HepG2 (cell line): ENCODE measurements around the gene SLC25A23. TPM values are rescaled to one million over a fixed set of nuclear protein-coding genes. Genes with fewer than 3 reads are reported as not detected.

ENCODE experiments used
- ATAC-seq: fragments of 200-7000 bp; cut with Tn5 transposase; 3 replicates; pipeline ENCODE4 v1.9.1; 2020; ENCODE audit warnings: mild to moderate bottlenecking, moderate library complexity
- BruUV-seq: library from RNA; stranded (reverse); fragments of 400-500 nt; replicated peaks from 2 replicates; lab custom pipeline; 2021; lab: Mats Ljungman, UMichigan
- CTCF ChIA-PET: fragments of 300-600 bp; formaldehyde crosslinking; extraction: SDS; loops from one replicate; lab custom pipeline; 2021; ENCODE audit warnings: low total read pairs, inconsistent platforms, low intra/inter-chr PET ratio; lab: Yijun Ruan, JAX
- POLR2A ChIA-PET: fragments of 350-600 bp; sonication (Branson Sonifier 250); formaldehyde crosslinking; loops from one replicate; lab custom pipeline; 2020; ENCODE audit warnings: antibody characterized with exemption, inconsistent platforms; lab: Yijun Ruan, JAX
- DNase-seq: peaks from one replicate; pipeline ENCODE4 v3.0.0-alpha.2; 2015; ENCODE audit warnings: low spot score
- FAIRE-seq: peaks from 3 replicates; lab custom pipeline; 2011; peaks lifted over from hg19 to GRCh38; lab: Jason Lieb, UNC
- H2AFZ ChIP-seq: one replicate; pipeline ENCODE4 v1.6.1; 2011; ENCODE audit warnings: low read length, inconsistent platforms
- H3K27ac ChIP-seq: fragments of 300-600 bp; 3 replicates; pipeline ENCODE4 v1.8.0; 2011; ENCODE audit warnings: mixed run types, mild to moderate bottlenecking, mixed read lengths, low read length, inconsistent platforms; ENCODE audit not compliant: insufficient read depth; ENCODE audit errors: extremely low read length
- H3K27me3 ChIP-seq, 2 experiments: fragments of 200-600 bp in 1 of 2; 2 replicates in 1 of 2; 3 replicates in 1 of 2; pipeline versions ENCODE4 v1.6.0 to v1.8.0; 2011; ENCODE audit warnings: low read length in 2 of 2, mild to moderate bottlenecking in 2 of 2, moderate library complexity in 2 of 2, inconsistent platforms in 1 of 2; ENCODE audit not compliant: insufficient read depth in 2 of 2, control insufficient read depth in 1 of 2
- H3K36me3 ChIP-seq, 2 experiments: fragments of 200-600 bp in 1 of 2; replicated peaks in 1 of 2; 2 replicates in 1 of 2; 3 replicates in 1 of 2; pipeline versions ENCODE4 v1.5.1 to v1.8.0; 2011; ENCODE audit warnings: low read length in 2 of 2, inconsistent platforms in 1 of 2; ENCODE audit not compliant: insufficient read depth in 2 of 2, control insufficient read depth in 1 of 2
- H3K4me1 ChIP-seq: 2 replicates; pipeline ENCODE4 v1.5.1; 2012; ENCODE audit warnings: low read length, inconsistent platforms; ENCODE audit not compliant: insufficient read depth
- H3K4me2 ChIP-seq: 2 replicates; pipeline ENCODE4 v1.6.0; 2011; ENCODE audit warnings: low read depth, low read length, inconsistent platforms
- H3K4me3 ChIP-seq, 3 experiments: fragments of 200-600 bp in 1 of 3; sonication (generic), shearing (Covaris generic) in 1 of 3; replicated peaks in 1 of 3; 2 replicates each; pipeline ENCODE4 v1.5.1; 2011 to 2016; ENCODE audit warnings: low read length in 3 of 3, inconsistent platforms in 2 of 3, low read depth in 2 of 3, mild to moderate bottlenecking in 2 of 3, control low read depth in 1 of 3, mixed read lengths in 1 of 3; ENCODE audit not compliant: insufficient read depth in 1 of 3
- H3K79me2 ChIP-seq: one replicate; pipeline ENCODE4 v1.6.1; 2011; ENCODE audit warnings: low read length, inconsistent platforms; ENCODE audit not compliant: insufficient read depth
- H3K9ac ChIP-seq: 2 replicates; pipeline ENCODE4 v1.6.0; 2011; ENCODE audit warnings: mild to moderate bottlenecking, low read depth, low read length, inconsistent platforms; ENCODE audit not compliant: insufficient read depth
- H3K9me3 ChIP-seq: 2 replicates; pipeline ENCODE4 v1.5.1; 2012; ENCODE audit warnings: mild to moderate bottlenecking, low read length
- H4K20me1 ChIP-seq: 2 replicates; pipeline ENCODE4 v1.6.0; 2011; ENCODE audit warnings: inconsistent platforms, mild to moderate bottlenecking, low read length, moderate library complexity; ENCODE audit not compliant: insufficient read depth
- FOXK2 ChIP-seq: fragments of 450-650 bp; IDR thresholded peaks from 2 replicates; pipeline ENCODE4 v1.6.1; 2016
- HES4 ChIP-seq: sonication (generic); formaldehyde crosslinking; IDR thresholded peaks from 2 replicates; pipeline ENCODE4 v1.9.0; 2021; ENCODE audit warnings: mild to moderate bottlenecking, missing genetic modification reagents, borderline replicate concordance
- HOXA3 ChIP-seq: sonication (generic); formaldehyde crosslinking; IDR thresholded peaks from 2 replicates; pipeline ENCODE4 v1.5.0; 2020; ENCODE audit warnings: missing genetic modification reagents
- JUNB ChIP-seq: sonication (generic); formaldehyde crosslinking; IDR thresholded peaks from 2 replicates; pipeline ENCODE4 v1.8.0; 2022; ENCODE audit warnings: missing genetic modification reagents, mild to moderate bottlenecking, borderline replicate concordance
- MIER3 ChIP-seq: IDR thresholded peaks from 2 replicates; pipeline ENCODE4 v1.6.1; 2016; ENCODE audit warnings: missing compliant biosample characterization, borderline replicate concordance
- NAIF1 ChIP-seq: sonication (generic); formaldehyde crosslinking; IDR thresholded peaks from 2 replicates; pipeline ENCODE4 v1.5.0; 2020; ENCODE audit warnings: mild to moderate bottlenecking, missing genetic modification reagents, borderline replicate concordance
- NFRKB ChIP-seq: fragments of 450-650 bp; IDR thresholded peaks from 2 replicates; pipeline ENCODE4 v1.6.1; 2017
- PRDM15 ChIP-seq: sonication (generic); formaldehyde crosslinking; IDR thresholded peaks from 2 replicates; pipeline ENCODE4 v1.4.0; 2020; ENCODE audit warnings: missing genetic modification reagents
- SIN3B ChIP-seq: fragments of 150-350 bp; IDR thresholded peaks from 2 replicates; pipeline ENCODE4 v1.6.1; 2014; ENCODE audit warnings: low read length
- ZNF264 ChIP-seq: sonication (generic); formaldehyde crosslinking; IDR thresholded peaks from 2 replicates; pipeline ENCODE4 v1.4.0; 2020; ENCODE audit warnings: missing genetic modification reagents
- ZNF430 ChIP-seq: sonication (generic); formaldehyde crosslinking; IDR thresholded peaks from 2 replicates; pipeline ENCODE4 v1.9.0; 2021; ENCODE audit warnings: mild to moderate bottlenecking, missing genetic modification reagents
- ZNF782 ChIP-seq: sonication (generic); formaldehyde crosslinking; IDR thresholded peaks from 2 replicates; pipeline ENCODE4 v1.4.0; 2020; ENCODE audit warnings: missing genetic modification reagents, mild to moderate bottlenecking, borderline replicate concordance
- ZNF878 ChIP-seq: sonication (generic); formaldehyde crosslinking; IDR thresholded peaks from 2 replicates; pipeline ENCODE4 v1.8.1; 2023; ENCODE audit warnings: mild to moderate bottlenecking, missing genetic modification reagents, moderate library complexity
- ZSCAN12 ChIP-seq: sonication (generic); formaldehyde crosslinking; IDR thresholded peaks from 2 replicates; pipeline ENCODE4 v1.9.0; 2021; ENCODE audit warnings: mild to moderate bottlenecking, missing genetic modification reagents
- ZSCAN20 ChIP-seq: sonication (generic); formaldehyde crosslinking; IDR thresholded peaks from 2 replicates; pipeline ENCODE4 v1.4.0; 2020; ENCODE audit warnings: missing genetic modification reagents, mild to moderate bottlenecking, borderline replicate concordance
- ZSCAN21 ChIP-seq: sonication (generic); formaldehyde crosslinking; IDR thresholded peaks from 2 replicates; pipeline ENCODE4 v1.8.0; 2022; ENCODE audit warnings: mild to moderate bottlenecking, missing genetic modification reagents, moderate library complexity, borderline replicate concordance
- ZXDC ChIP-seq: sonication (generic); formaldehyde crosslinking; IDR thresholded peaks from 2 replicates; pipeline ENCODE4 v1.5.0; 2020; ENCODE audit warnings: mild to moderate bottlenecking, missing genetic modification reagents
- WGBS: methylation state at CpG from one replicate; pipeline ENCODE4 v1.1.6; 2017; ENCODE audit warnings: low lambda C conversion rate; 5-methylcytosine and 5-hydroxymethylcytosine counted together
- in situ Hi-C: cut with HindIII; loops from 2 replicates; pipeline ENCODE4 v1.10.0; 2017; ENCODE audit warnings: low pct_unique_long_range_greater_than_20kb; ENCODE audit not compliant: extremely low pct_ligation_motif_present
- intact Hi-C: fragments of 100-400 bp; cut with micrococcal nuclease; formaldehyde crosslinking; loops from one replicate; pipeline ENCODE4 v1.10.0; 2022; ENCODE audit not compliant: unreplicated experiment
- polyA plus RNA-seq, 8 experiments: library from polyadenylated mRNA; depleted of rRNA in 3 of 8; stranded (reverse) in 7 of 8; unstranded in 1 of 8; fragments of >200 nt; fragmentation: Illumina TruSeq in 4 of 8; extraction: Trizol in 4 of 8; gene quantifications; 2 replicates each; pipeline versions ENCODE4 v1.2.1 to v1.2.3, GENCODE V29; 2011 to 2016; ENCODE audit warnings: low read depth in 4 of 8, missing spikeins in 1 of 8, mixed read lengths in 1 of 8; ENCODE audit not compliant: insufficient read depth in 1 of 8
- total RNA-seq, 5 experiments: library from RNA; depleted of rRNA; stranded (reverse); fragments of >200 nt; fragmentation: Illumina TruSeq; extraction: Trizol; gene quantifications; 2 replicates each; pipeline ENCODE4 v1.2.3, GENCODE V29; 2016; ENCODE audit warnings: low read depth in 1 of 5

The SLC25A23 gene
- total and polyA plus RNA-seq, 2 of the 13 experiments (the other 11 are each of a cell fraction or from before 2014, with no cell fraction given) = 12.4 to 15.2 TPM

GRCh38 chr19:6471076-6471475, 11.5 kb upstream of the SLC25A23 start:
- no peak overlapping the region for H3K27ac ChIP-seq
- no peak overlapping the region for H3K4me2 ChIP-seq
- BruUV-seq = no TSS peak
- H3K4me3 ChIP-seq = no peak overlapping the region
- H4K20me1 ChIP-seq = no peaks in the 10 kb centered on the region
- POLR2A ChIA-PET = no interaction called here
- peaks cover 12% of the 10 kb centered on the region; the same call in 1 of the 2 replicates for H3K4me1 ChIP-seq
- CTCF ChIA-PET = no interaction called here
- no peak for FAIRE-seq
- no peaks in the 10 kb centered on the region for H3K9me3 ChIP-seq
- no peaks in the 10 kb centered on the region for H3K27me3 ChIP-seq
- H3K36me3 ChIP-seq = no peaks in the 10 kb centered on the region; a peak in 1 of 5 replicates
- intact Hi-C loops (no loop called here), in situ Hi-C loops (no loop called here)
- DNase-seq = no peak
- H3K9ac ChIP-seq = no peak overlapping the region
- H3K79me2 ChIP-seq = no peaks in the 10 kb centered on the region
- ATAC-seq = no peak
- no peak overlapping the region for H2AFZ ChIP-seq
- WGBS = 73% methylated on average over 12 of the region's 14 CpGs
- TF ChIP-seq PRDM15 (no peak), ZSCAN12 (CRISPR knock-in tag) (no peak), NFRKB (no peak), ZSCAN20 (CRISPR knock-in tag) (no peak), ZXDC (CRISPR knock-in tag) (no peak), ZNF782 (CRISPR knock-in tag) (no peak), FOXK2 (no peak), ZNF878 (CRISPR knock-in tag) (no peak), HOXA3 (no peak), JUNB (no peak), ZNF430 (CRISPR knock-in tag) (no peak), ZSCAN21 (CRISPR knock-in tag) (no peak), NAIF1 (CRISPR knock-in tag) (no peak), ZNF264 (CRISPR knock-in tag) (no peak), MIER3 (CRISPR knock-in tag) (no peak), HES4 (CRISPR knock-in tag) (no peak), SIN3B (no peak)
